NCI-H774 (cell line): ENCODE results near the gene NR1I3.
"Not testable (repeated sequence)": the region's sequence is repeated elsewhere in the genome, so short reads cannot be mapped to it uniquely, and the experiment has no call there.

Experiments used
- DNase-seq: peaks from one replicate; lab custom pipeline; 2025; lab: John Stamatoyannopoulos, UW

NR1I3 gene

DNA sequence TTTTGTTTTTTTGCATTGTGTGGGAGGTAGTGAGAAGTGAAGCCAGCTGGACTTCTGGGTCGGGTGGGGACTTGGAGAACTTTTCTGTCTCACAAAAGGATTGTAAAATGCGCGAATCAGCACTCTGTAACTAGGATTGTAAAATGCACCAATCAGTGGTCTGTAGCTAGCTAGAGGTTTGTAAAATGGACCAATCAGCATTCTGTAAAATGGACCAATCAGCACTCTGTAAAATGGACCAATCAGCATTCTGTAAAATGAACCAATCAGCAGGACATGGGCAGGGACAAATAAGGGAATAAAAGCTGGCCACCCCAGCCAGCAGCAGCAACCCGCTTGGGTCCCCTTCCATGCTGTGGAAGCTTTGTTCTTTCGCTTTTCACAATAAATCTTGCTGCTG lies 12.1 kb upstream of the NR1I3 start:
- DNase-seq, result not testable (repeated sequence)

DNA sequence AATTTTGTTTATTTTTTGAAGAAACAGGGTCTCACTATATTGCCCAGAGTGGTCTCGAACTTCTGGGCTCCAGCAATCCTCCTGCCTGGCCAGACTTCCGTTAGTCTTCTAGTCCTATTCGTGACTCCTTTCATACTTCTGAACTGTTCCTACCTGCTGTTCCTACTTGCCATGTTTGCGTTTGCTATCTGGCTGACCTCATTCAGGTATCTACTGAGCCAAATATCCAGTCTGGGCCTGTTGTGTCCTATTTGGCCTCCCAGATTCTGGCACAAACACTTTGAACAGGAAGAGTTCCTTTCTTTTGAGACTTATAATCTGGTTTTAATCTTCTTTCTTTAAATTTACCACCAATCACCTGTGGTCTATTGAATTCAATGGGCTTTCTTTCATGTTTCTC lies 6.9 kb upstream of the NR1I3 start:
- DNase-seq, result no peak

DNA sequence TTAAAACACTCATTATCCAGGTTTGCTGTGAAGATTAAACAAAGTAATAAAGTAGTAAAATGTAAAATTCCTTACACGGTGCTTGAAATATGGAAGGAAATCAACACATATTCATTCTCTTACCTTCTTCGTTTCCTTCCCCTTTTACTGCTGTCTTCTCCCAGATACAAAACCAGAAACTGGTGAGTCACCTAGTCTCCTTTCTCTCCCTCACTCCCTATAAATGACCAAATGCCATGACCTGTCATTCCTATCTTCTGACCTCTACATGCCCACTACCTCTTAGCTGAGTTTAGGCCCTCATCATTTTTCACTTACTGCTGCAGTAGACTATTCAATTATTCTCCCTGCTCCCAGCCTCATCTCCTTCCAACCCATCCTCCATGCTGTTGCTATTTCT lies 4.3 kb upstream of the NR1I3 start:
- no peak for DNase-seq

DNA sequence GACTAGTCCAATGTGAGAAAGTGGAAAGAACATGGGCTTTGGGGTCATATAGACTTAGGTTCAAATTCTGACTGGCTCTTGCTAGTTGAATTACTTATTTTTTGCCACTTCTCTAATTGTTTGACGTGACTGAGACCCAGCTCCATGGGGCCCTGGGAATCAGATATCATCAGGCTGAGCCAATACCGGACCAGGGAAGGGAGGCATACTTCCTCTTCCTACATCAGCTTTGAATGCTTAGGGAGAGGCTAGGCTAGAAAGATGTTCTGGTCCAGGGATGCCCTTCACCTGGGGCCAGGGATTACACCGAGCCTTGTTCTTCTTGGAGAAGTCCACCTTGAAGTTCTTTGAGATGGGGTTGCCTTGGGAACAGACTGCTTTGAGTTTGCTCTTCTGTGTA lies 3.7 kb upstream of the NR1I3 start:
- DNase-seq, result no peak

DNA sequence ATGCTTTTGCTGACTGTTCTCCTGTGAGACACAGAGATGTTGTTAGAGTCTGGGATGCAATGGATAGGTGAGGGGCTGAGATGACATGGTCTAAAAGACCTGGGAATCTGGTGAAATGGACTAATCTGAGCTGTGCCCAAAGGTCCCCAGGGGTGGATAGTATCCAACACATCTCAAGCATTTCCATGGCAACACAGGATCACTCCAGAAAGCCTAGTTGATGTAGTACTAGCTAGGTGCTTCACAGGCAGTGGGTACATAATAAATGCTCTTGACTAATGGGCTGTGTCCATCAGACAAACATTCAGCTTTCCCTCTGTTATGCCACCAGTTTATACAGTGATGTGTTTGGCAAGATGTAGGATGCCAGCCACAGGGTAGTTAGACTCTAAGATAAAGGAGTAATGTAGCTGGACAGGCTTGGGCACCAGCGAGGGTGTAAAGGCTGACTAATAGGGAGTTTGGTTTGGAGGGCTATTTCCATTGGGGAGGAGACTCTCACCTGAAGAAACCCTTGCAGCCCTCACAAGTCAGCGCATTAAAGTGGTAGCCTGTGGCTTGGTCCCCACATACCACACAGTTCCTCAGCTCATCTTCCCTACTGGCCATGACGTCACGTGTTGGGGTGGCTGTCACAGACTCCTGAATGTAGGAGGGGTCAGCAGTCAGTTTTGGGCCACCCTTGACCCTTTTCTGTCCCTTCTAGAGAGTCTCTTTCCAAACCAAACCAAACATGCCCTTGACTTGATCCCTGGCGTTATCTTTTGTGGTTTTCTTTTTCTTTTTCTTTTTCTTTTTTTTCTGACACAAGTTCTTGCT lies 1.8 kb downstream of the NR1I3 start:
- DNase-seq, result no peak

DNA sequence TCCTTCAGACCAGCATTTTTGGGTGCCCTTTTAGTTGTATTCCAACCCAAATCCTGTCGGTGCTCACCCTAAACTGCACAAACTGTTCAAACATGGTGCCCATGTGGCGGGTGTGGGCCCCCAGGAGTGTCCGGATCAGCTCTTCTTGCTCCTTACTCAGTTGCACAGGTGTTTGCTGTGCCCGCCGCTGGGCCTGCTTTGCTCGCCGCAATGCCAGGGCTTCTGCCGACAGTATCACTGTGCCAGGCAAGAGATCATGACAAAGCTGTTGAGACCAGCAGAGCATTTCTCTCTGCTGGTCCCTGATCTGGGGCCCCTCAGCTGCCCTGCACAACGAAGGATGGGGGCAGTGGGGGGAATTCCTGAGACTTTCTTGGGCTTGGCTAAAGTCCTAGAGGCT lies 4.9 kb downstream of the NR1I3 start:
- DNase-seq, result no peak

DNA sequence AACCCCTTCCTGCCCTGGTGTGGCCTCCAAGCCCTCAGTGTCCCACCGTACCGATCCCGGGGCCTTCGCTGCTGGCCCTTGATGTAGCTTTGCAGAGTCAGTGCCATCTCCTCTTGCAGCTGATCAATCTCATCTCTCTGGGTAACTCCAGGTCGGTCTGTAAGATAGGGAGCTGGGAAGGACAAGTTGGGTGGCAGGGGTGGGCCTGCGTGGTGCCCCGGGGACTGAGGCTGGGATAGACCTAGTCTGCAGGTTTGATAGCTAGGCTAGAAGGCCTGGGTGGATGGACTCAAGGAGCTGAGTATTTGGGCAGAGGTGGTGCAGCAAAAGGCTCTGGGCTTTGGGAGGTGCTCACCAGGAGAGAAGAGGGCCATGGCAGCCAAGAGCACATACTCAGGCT lies 7.2 kb downstream of the NR1I3 start:
- DNase-seq, result no peak

DNA sequence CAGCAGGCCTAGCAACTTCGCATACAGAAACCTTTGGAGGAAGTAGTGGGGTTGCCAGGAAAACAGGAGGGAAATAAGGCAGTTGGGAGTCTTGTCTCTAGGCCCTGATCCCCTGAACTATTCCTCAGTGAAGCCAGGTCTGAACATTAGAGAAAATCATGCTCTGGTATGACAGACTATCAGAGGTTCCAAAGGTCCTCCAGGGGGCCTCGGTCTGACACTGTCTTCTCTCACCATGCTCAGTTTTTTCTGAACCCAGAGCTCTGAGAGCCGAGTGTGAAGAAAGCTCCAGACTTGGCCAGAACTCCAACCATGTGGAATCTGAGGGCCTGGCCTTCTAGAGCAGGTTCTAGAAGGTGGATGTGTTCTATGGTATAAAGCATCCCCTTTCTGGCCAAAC lies 8.1 kb downstream of the NR1I3 start:
- no peak for DNase-seq

DNA sequence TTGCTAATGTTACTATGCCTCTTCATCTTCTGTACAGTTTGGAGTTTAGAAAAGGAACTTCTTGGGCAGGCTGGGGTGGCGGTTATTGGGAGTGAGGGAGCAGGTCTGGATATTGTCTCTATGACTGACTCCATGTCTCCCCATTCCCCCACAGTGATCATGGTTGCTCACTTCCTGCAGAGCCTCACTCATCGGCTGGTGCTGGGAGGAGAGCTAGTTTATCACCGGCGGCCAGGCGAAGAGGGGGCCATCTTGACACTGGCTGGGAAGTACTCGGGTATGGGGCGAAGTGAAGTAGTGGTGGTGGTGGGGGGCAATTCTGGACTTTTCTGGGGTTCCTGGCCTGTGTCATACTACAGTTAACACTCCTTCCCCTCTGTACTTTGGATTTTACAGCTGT lies 10.0 kb downstream of the NR1I3 start:
- DNase-seq, result no peak

DNA sequence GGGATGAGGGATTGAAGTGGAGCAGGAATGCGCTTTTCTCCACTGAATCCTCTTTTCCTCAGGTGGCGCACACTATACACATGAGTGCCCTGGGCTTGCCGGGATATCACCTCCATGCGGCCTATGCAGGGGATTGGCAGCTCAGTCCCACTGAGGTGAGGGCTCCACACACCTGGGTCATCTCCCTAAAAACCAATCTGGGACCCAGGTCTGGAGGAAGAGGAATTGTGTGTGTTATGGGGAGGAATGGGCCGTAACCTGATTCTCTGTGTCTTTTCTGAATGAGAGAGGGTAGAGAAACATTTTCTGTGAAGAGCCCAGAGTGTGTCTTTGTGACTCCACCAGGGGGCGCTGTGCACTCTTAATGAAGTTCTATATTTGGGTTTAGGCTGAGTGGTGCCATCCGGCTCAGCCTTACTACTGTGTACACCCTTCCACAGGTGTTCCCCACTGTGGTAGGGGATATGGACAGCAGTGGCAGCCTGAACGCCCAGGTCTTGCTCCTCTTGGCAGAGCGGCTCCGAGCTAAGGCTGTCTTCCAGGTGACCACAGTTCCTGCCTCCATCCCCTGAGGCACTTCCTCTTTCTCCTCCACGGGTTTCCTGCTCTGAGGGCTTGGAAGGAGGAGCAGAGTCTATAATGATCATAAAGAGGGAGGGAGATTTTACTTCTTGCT lies 10.7 kb downstream of the NR1I3 start:
- peak; percentile 57 for DNase-seq

DNA sequence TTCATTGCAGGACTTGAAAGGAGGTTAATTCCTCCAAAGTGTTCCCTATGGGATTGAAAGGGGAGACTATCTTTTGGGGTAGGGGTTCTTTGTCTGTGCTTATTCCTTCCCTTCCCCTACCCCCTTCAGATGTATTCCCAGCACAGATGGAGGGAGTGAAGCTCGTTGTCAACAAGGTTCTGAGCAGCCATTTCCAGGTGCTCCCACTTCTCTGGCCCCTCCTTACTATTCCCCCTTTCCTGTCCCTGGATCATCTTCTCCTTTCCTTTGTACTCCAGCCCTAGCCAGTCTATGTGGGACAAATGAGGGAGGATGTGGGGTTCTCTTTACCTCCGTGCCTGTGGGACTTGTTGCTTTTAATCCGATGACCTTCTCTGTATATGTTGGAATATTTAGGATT lies 11.2 kb downstream of the NR1I3 start:
- no peak for DNase-seq

DNA sequence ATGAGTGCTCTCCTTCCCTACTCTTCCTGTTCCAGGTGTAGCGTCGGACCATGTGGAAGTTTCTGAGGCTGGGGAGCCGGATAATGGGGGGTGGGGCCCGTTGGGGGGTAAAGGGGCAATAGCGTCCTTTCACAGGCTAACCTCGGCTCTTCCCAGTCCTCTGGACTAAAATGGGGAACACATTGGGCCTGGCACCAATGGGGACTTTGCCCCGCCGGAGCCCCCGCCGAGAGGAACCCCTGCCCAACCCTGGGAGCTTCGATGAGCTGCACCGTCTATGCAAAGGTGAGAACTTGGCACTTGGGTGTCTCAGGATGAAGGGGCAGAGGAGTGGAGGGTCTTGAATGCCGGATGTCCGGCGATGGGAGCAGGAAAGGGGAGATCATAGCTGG lies 11.7 kb downstream of the NR1I3 start:
- no peak for DNase-seq

DNA sequence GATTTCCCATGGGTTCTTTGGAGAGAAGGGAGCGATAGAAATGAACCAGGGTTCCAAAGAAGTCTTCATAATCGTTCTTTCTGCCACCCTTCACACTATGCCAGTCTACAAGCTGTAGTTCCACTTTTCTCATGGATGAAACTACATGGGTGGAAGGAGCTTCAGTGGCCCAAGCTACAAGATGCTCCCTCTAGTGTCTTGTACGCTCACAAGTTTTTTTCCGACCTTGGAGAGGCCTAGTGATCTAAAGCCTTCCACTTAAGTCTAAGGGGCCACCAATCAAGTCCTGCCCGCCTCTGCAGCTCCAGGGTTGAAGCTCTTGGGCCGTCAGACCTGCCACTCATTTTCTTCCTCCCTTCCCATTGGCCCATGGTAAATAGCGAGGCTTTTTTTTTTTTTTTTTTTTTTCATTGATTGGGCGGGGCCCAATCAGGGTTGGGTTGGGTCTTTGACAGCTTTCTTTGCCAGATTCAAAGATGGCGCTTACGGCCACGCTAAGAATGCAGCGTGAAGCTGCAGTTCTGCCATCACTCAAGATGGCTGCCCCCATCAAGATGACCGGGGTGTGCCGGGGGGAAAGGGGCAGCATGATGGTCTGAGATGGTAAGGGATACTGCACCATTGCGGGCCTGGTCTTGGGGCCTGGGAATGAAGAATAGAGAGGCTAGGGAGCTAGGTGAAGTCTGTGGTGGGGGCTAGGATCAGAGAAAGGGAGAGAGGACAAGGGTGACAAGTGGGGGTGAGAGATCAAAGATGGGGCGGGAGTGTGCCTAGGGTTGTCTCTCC lies 12.3 kb downstream of the NR1I3 start, which contains the start of gene TOMM40L:
TSS of gene TOMM40L (plus strand) at position 527 of the 786 bp plus-strand sequence. CDS start 430 bp downstream, outside the sequence.
- peak; percentile 97 for DNase-seq

DNA sequence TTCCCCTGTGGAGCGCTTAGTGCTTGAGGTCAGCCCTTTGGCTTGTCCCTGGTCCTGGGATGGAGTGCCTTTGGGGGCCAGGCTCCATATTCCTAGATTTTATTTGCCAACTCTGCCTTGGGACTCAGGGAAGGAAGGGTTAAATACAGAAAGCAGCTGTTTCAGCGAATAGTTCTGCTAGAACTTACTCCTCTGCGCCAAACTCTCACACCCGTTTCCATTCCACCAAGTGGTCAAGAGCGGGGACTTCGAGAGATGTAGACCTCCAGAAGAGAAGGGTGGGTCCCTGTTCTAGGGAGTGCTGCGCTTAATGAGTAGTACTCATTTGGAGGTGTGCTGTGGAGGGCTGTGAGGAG lies 12.8 kb downstream of the NR1I3 start:
- DNase-seq, result no peak

DNA sequence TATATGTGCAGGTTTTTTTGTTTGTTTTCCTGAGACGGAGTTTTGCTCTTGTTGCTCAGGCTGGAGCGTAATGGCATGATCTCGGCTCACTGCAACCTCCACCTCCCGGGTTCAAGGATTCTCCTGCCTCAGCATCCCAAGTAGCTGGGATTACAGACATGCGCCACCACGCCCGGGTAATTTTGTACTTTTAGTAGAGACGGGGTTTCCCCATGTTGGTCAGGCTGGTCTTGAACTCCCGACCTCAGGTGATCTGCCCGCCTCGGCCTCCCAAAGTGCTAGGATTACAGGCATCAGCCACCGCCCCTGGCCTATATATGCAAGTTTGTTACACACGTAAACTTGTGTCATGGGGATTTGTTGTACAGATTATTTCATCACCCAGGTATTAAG lies 13.3 kb downstream of the NR1I3 start:
- DNase-seq, result not testable (repeated sequence)

DNA sequence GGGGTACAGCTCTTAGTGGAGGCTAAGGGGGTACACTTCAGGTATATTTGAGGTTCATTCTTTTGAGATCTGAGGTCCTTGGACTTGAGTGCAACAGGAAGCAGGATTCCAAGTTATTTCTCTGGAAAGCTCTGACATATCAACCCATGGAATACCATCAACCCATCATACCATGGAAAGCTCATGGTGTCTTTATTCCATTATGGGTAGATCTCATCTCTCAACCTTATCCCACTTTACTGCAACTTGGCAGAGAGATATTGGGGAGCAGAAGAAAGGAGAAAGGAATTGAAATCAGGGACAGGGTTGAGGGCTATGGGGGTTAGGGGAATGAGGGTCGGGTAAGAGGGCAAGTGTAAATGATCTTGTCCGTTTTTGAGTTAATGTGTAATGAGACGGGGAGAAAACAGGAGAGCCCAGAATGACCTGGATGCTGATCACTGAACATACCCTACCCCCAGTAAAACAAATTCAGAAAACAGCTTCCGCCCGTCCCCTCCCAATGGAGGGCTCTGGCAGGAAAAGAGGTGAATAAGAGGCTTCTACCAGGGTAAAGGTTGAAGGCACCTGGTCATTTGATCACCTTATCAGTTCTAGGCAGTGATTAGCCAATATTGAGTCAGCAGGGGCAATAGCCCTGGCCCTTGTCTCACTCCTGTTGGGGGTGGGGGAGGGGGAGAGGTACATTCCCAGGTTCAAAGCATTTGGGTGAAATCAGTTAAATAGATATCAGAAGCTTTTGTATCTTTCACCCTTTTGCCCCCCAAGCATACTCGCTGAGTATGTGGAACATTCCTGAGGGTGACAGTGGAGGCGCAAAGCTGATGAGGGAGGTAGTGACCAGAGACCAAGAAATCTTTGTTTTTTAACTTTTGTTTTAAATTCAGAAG lies 14.0 kb downstream of the NR1I3 start:
- no peak for DNase-seq

DNA sequence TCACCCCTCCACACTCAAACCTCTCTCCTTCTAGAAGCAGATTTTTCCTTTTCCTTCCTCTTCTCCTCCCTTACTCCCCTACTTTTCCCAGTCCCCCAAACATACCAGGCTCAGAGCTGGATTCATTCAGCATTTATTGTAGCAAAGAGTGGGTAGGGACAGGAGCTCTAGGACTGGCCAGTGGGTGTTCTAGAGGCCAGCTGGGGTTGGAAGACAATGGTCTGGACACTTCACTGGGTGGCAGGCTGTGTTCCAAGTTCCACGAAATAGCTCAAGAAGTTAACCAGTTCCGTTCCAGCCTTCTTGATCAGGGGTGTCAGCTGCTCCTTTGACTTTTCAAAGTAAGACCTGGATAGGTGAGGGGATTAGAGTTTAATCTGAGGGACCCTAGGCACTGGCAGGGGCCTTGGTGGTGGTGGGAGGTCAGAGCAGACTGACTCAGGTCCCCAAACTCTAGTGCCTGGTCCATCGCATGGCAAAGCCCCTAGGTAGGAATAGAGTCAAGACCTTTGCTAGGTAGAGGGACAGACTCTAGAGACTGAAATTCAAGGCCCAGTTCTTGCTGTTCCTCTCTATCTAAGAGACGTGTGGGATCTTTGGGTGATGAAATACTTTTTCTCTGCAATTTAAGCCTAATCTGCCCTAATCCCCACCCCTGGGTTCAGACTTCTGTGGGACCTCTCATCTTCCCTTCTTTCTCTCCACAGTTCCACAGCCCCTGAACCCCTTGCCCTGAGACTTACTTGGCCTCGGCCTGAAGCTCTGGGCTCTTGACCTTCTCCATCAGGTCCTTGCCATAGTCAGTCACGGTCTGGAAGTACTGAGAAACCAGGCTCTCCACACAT lies 15.6 kb downstream of the NR1I3 start:
- no peak for DNase-seq

DNA sequence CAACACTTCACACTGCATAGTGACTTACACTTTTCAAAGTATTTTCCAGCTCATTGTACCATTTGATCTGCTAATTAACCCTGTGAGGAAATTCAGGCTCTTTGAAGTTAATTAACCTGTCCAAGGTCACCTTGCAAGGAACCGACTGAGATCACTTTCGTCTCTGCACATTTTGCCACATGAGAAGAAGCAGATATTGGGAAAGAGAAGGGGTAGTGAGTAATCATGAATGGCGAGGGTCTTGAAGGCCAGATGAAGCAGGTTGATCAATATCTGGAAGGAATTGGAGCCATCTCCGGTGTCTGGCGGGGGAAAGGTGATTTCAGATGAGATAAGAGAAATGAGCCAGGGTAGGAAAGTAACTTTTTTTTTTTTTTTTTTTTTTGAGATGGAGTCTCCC lies 18.0 kb downstream of the NR1I3 start:
- DNase-seq, result no peak

DNA sequence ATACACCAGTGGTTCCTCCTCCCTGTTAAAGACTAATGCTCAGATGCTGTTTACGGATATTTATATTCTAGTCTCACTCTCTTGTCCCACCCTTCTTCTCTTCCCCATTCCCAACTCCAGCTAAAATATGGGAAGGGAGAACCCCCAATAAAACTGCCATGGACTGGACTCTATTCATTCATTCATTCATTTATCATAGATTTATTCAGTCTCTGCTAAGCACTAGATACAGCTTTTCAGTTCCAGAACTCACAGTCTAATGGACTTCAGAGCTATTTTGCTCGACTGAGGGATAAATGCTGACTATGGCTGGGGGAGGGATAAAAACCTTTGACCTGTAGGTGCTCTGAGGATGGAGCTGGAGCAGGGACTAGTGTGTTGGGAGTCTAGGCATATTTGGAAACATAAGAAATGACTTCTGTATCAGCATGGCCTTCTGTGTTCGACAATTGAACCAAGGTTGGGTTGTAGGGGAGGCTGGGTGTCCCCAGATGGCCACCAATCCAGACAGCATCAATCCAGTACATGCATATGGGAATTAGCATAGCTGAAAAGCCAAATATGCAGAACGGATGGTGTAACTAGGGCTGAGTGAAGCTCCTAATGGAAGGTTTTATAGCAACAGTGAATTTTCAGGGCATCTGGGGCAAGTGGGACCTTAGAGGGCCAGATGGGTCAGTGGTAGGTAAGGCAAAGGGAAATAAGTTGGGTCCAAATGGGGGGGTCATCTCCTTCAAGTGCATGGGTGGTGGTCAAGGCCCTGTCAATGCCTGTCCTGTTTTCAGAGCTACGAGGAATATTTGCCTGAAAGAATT lies 18.7 kb downstream of the NR1I3 start:
- no peak for DNase-seq
